Right forelimb (tissue), 1 donor: ENCODE data around the gene ZNF595.
"Not testable (repeated sequence)": the region's sequence is repeated elsewhere in the genome, so short reads cannot be mapped to it uniquely, and the experiment has no call there.

ENCODE experiments used
- DNase-seq: peaks from one replicate; pipeline ENCODE4 v3.0.0-alpha.2; 2018

The ZNF595 gene

GRCh38 chr4:52804-53479 is at the start of gene ZNF595:
Gene ZNF595, plus strand, starts transcription at chr4:53321. Its CDS starts 168 bp downstream, at chr4:53489.
- DNase-seq, result not testable (repeated sequence)

DNA sequence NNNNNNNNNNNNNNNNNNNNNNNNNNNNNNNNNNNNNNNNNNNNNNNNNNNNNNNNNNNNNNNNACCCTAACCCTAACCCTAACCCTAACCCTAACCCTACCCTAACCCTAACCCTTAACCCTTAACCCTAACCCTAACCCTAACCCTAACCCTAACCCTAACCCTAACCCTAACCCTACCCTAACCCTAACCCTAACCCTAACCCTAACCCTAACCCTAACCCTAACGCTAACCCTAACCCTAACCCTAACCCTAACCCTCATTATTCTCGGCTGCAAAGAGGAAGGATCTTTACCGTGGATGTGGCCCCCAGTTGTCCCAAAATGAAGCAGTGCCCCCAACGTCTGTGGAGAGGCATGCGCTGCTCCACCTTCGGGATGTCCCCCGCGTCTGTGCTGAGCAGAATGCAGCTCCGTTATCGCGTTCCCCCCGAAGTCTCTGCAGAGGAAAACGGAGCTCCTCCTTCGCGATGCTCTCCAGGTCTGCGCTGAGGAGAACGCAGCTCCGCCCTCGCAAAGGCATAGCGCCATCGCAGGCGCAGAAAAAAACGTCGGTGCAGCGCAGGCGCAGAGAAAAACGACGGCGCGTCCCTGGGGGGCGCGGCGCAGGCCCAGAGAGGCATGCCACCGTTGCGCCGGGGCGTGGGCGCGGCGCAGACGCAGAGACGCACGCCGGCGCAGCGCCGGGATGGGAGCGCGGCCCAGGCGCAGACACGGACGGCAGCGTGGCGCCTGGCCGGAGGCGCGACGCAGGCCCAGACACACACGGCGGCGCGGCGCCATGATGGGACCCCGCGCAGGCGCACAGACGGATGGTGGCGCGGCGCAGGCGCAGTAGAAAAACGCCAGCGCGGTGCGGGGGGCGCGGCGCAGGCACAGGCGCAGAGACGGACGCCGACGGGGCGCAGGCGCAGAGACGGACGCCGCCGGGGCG is 42.9 kb upstream of the ZNF595 start:
- DNase-seq, result peak; percentile 43

DNA sequence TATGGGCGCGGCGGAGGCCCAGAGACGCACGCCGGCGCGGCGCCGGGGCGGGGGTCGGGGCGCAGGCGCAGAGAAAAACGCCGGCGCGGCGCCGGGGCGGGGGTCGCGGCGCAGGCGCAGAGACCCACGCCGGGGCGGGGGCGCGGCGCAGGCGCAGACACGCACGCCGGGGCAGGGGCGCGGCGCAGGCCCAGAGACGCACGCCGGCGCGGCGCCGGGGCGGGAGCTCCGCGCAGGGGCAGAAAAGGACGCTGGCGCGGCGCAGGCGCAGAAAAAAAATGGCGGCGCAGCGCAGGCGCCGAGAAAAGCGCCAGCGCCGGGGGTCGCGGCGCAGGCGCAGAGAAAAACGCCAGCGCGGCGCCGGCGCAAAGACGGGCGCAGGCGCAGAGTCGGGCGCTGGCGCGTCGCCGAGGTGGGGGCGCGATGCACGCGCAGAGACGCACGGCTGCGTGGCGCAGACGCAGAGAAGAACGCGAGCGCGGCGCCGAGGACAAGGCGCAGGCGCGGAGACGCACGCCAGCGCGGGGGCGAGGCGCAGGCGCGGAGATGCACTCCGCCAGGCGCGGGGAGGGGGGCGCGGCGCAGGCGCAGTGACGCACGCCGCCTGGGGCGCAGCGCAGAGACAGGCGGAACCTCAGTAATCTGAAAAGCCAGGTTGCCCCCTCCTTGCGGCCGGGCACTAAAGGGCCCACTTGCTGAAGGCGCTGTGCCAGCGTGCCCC is 41.9 kb upstream of the ZNF595 start:
- DNase-seq, result not testable (repeated sequence)

GRCh38 chr4:11816-12417 is 41.2 kb upstream of the ZNF595 start:
- DNase-seq, result not testable (repeated sequence)

- not testable (repeated sequence) for DNase-seq
Observed at GRCh38 chr4:18128-18527, 35.0 kb upstream of the ZNF595 start.

DNA sequence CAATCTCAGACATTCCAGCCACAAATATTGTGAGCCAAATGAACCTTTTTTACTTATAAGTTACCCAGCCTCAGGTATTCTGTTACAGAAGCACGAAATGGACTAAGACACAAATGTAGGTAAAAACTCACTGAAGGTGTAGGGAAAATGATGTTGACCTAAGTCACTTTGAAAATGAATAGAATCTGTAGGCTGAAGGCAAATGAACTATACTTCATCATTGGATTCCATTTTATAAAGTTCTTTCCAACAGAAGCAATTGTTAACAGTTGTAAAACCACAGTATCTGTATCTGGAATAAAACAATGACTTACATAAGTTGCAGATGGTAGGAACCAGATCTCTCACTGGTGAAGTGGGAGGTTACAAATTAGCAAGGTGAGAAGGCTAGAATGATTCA is 34.5 kb upstream of the ZNF595 start:
- DNase-seq, result not testable (repeated sequence)

- DNase-seq, result not testable (repeated sequence)
Observed at GRCh38 chr4:22882-23281, 30.2 kb upstream of the ZNF595 start.

GRCh38 chr4:24359-24758 is 28.8 kb upstream of the ZNF595 start:
- DNase-seq, result not testable (repeated sequence)

DNA sequence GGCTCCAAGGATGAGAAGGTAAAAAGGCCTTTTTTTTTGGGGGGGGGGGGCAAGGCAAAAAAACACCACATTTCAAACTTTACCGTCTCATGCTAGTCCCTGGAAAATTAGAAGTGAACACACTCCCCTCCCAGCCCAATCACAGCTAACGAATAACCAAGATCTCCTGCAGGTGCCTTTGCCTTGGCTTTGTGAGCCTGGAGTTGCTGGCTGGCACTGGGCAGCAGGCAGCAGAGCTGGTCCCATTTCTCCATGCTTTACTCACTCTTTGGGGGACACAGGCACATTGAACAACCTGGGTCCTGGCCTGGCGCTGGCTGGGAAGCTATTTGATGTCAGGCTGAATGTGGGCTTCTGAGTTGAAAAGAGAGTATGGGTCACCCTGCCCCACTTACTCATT is 25.6 kb upstream of the ZNF595 start:
- DNase-seq, result not testable (repeated sequence)

DNA sequence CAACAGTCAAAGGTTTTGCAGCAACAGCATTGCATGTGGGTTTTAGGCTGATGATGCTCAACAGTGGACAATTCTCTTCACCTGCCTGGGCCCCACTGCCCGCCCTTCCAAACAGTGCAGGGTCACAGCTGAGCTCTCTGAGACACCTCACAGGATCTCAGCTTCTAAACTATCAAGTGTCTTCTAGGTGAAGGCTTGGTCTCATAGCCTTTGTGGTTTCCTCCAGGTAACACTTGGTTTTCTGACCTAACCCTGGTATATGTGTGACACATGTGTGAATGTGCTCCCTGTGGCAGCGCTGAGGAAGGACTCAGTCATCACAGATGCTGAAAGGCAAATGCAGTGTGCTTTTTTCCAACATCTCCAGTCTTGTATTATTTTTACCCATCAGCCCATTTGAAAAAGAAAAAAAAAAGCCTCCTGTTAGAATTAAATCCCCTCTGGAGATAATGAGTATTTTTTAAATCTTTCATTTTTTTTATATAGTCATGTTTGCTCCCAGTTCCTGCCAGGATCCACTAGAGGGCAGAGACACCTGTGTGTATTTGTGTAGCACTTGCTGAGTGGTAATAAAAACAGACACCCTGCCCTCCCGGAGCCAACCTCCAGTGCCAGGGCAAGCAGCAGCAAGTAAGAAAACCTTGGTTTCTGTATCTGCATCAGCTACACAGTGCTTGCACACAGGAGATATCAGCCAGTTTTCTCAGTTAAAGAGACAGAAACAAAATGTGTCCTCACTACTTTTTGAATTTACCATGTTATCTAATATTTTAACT is 24.2 kb upstream of the ZNF595 start:
- not testable (repeated sequence) for DNase-seq

- DNase-seq, result not testable (repeated sequence)
Observed at GRCh38 chr4:33314-33713, 19.8 kb upstream of the ZNF595 start.

- not testable (repeated sequence) for DNase-seq
Observed at GRCh38 chr4:36559-37415, 16.3 kb upstream of the ZNF595 start.

GRCh38 chr4:38202-38601 is 14.9 kb upstream of the ZNF595 start:
- not testable (repeated sequence) for DNase-seq

- not testable (repeated sequence) for DNase-seq
Observed at GRCh38 chr4:43375-43774, 9.7 kb upstream of the ZNF595 start.

GRCh38 chr4:51253-51652 is 1.9 kb upstream of the ZNF595 start:
- not testable (repeated sequence) for DNase-seq

GRCh38 chr4:51655-52277 is 1.4 kb upstream of the ZNF595 start:
- not testable (repeated sequence) for DNase-seq

DNA sequence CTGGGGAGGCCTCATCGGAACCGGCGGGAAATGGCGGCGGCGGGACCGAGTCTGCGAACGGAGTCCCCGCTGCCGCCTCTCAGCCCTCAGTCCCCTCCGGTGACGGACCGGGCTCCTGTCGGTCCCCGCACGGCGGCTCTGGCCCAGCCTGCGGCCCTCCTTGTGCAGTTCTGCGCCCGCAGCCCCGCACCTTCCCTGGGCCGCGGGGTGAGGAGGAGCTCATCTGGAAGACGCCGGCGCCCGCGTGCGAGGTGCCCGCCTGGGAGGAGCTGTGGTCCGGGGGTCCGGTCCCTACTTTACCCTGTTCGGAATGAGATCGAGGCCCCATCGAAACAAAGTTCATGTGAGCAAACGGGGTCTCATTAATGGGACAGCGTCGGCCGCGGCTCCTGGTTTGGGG is 400 bp downstream of the ZNF595 start:
- DNase-seq, result not testable (repeated sequence)

GRCh38 chr4:64733-65132 is 11.6 kb downstream of the ZNF595 start:
- DNase-seq, result not testable (repeated sequence)

DNA sequence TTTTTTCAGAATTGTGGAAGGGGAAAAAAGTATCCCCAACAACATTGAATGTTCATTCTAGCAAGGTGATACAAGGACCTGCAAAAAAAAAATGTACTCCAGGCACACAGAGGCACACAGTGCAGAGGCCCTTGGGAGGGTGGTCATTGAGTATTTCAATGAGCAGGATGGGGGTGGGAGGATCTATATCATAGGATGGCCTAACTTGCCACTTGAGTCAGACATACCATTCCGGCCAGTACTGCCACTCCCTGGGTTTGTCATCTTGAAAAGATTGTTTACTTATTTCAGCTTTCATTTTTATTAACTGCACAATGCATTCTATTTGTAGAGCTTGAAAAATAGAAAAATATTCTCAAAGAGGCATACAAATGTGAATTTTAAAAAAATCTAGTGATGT is 18.7 kb downstream of the ZNF595 start:
- DNase-seq, result no peak

- no peak for DNase-seq
Observed at GRCh38 chr4:85951-86350, 32.8 kb downstream of the ZNF595 start.
